BJ (cell line): ENCODE data around the gene SGPP1. TPM values are rescaled to one million over a fixed set of nuclear protein-coding genes. Genes with fewer than 3 reads are reported as not detected.
"Not testable (repeated sequence)": the region's sequence is repeated elsewhere in the genome, so short reads cannot be mapped to it uniquely, and the experiment has no call there.

Experiments used
- CTCF ChIA-PET: fragments of 350-600 bp; formaldehyde crosslinking; extraction: SDS; loops from one replicate; lab custom pipeline; 2021; ENCODE audit warnings: antibody characterized with exemption, inconsistent platforms; lab: Yijun Ruan, JAX
- POLR2A ChIA-PET: fragments of 300-600 bp; sonication (Branson Sonifier 250); formaldehyde crosslinking; extraction: SDS; loops from one replicate; lab custom pipeline; 2021; ENCODE audit warnings: antibody characterized with exemption; lab: Charles Lee
- DNase-seq: peaks from one replicate; pipeline ENCODE4 v3.0.0-alpha.2; 2011; ENCODE audit warnings: low read depth
- H3K27me3 ChIP-seq: 2 replicates; pipeline ENCODE4 v1.6.0; 2011; ENCODE audit warnings: low read length; ENCODE audit not compliant: control insufficient read depth, insufficient read depth
- H3K36me3 ChIP-seq: 2 replicates; pipeline ENCODE4 v1.5.1; 2011; ENCODE audit warnings: low read length; ENCODE audit not compliant: control insufficient read depth, insufficient read depth
- H3K4me3 ChIP-seq: 2 replicates; pipeline ENCODE4 v1.5.1; 2011; ENCODE audit warnings: low read depth, mild to moderate bottlenecking, control low read depth, low read length
- CTCF ChIP-seq: IDR thresholded peaks from 2 replicates; pipeline ENCODE4 v1.5.1; 2011; ENCODE audit warnings: low read depth, mild to moderate bottlenecking, control low read depth, inconsistent platforms, low read length, moderate library complexity; ENCODE audit not compliant: insufficient read depth
- polyA plus RNA-seq: library from polyadenylated mRNA; depleted of rRNA; stranded (reverse); fragments of >200 nt; gene quantifications from 2 replicates; pipeline ENCODE4 v1.2.3, GENCODE V29; 2011

The SGPP1 gene
- polyA plus RNA-seq, 1 experiment: 8.9 TPM

GRCh38 chr14:63757211-63757610 is 29.3 kb upstream of the SGPP1 start:
- Histone ChIP-seq H3K27me3 (no peaks in the 10 kb centered on the region), H3K36me3 (no peaks in the 10 kb centered on the region), H3K4me3 (no peak overlapping the region)
- no peak for TF ChIP-seq CTCF
- ChIA-PET POLR2A (no interaction called here), CTCF (interaction anchor here (0.6 to 1.8 kb wide), 4 partner anchors 9 to 165 kb away, joined by 3 to 5 read pairs (median 5); no protein-coding TSS in a partner anchor)
- no peak for DNase-seq

GRCh38 chr14:63752449-63753169 is 24.7 kb upstream of the SGPP1 start:
- CTCF ChIA-PET: interaction anchor here (0.6 to 0.7 kb wide), 2 partner anchors 17 to 383 kb away, joined by 3 to 5 read pairs; no protein-coding TSS in a partner anchor
- H3K4me3 ChIP-seq: no peak overlapping the region
- POLR2A ChIA-PET: no interaction called here
- no peaks in the 10 kb centered on the region for H3K36me3 ChIP-seq
- no peak for TF ChIP-seq CTCF
- DNase-seq: peak; percentile 8
- H3K27me3 ChIP-seq: no peaks in the 10 kb centered on the region

GRCh38 chr14:63751076-63751475 is 23.2 kb upstream of the SGPP1 start:
- POLR2A ChIA-PET, H3K27me3 ChIP-seq, H3K4me3 ChIP-seq, H3K36me3 ChIP-seq, DNase-seq, CTCF ChIA-PET: not testable (repeated sequence)

GRCh38 chr14:63747846-63748245 is 20.0 kb upstream of the SGPP1 start:
- no peak for TF ChIP-seq CTCF
- ChIA-PET CTCF (interaction anchor here (1.9 kb wide), 1 partner anchor 10 kb away, joined by 5 read pairs; no protein-coding TSS in a partner anchor), POLR2A (no interaction called here)
- no peaks in the 10 kb centered on the region for H3K27me3 ChIP-seq
- no peak overlapping the region for H3K4me3 ChIP-seq
- no peak for DNase-seq
- no peaks in the 10 kb centered on the region for H3K36me3 ChIP-seq

GRCh38 chr14:63745858-63746425 is 18.1 kb upstream of the SGPP1 start:
- no peaks in the 10 kb centered on the region for H3K36me3 ChIP-seq
- CTCF ChIA-PET: no interaction called here
- H3K27me3 ChIP-seq: no peaks in the 10 kb centered on the region
- POLR2A ChIA-PET: no interaction called here
- no peak overlapping the region for H3K4me3 ChIP-seq
- no peak for DNase-seq
- TF ChIP-seq CTCF: no peak
